WTC11 (cell line): ENCODE measurements around the gene JCAD. TPM values are rescaled to one million over a fixed set of nuclear protein-coding genes. Genes with fewer than 3 reads are reported as not detected.

Experiments
- ATAC-seq: fragments of 200-7000 bp; cut with Tn5 transposase; 2 replicates; pipeline ENCODE4 v1.10.0; 2021; ENCODE audit warnings: mild to moderate bottlenecking, moderate library complexity
- CTCF ChIA-PET: fragments of 300-600 bp; sonication (Branson Sonifier 250); formaldehyde crosslinking; loops from one replicate; lab custom pipeline; 2021; ENCODE audit warnings: antibody characterized with exemption; lab: Charles Lee
- POLR2A ChIA-PET: fragments of 350-600 bp; sonication (Branson Sonifier 250); formaldehyde crosslinking; loops from one replicate; lab custom pipeline; 2021; ENCODE audit warnings: antibody characterized with exemption; lab: Charles Lee
- DNase-seq: peaks from one replicate; pipeline ENCODE4 v3.0.0; 2021; ENCODE audit warnings: low spot score
- H3K27ac Mint-ChIP-seq: 2 replicates; pipeline ENCODE4 v1.8.0; 2021; ENCODE audit warnings: mixed read lengths
- H3K27me3 Mint-ChIP-seq: 2 replicates; pipeline ENCODE4 v1.8.0; 2021; ENCODE audit warnings: low read depth, mild to moderate bottlenecking, moderate library complexity, mixed read lengths
- H3K36me3 Mint-ChIP-seq: 2 replicates; pipeline ENCODE4 v1.8.0; 2021; ENCODE audit warnings: mixed read lengths
- H3K4me1 Mint-ChIP-seq: 2 replicates; pipeline ENCODE4 v1.8.0; 2022; ENCODE audit warnings: mixed read lengths
- H3K4me3 Mint-ChIP-seq: 2 replicates; pipeline ENCODE4 v1.8.0; 2021; ENCODE audit warnings: mild to moderate bottlenecking, moderate library complexity, mixed read lengths
- H3K9me3 Mint-ChIP-seq: 2 replicates; pipeline ENCODE4 v1.8.0; 2021; ENCODE audit warnings: mixed read lengths
- AR ChIP-seq: fragments of 250-450 bp; sonication (Bioruptor Pico); IDR thresholded peaks from 2 replicates; pipeline ENCODE4 v1.9.0; 2021; ENCODE audit warnings: mild to moderate bottlenecking
- ATF1 ChIP-seq: sonication (generic); formaldehyde crosslinking; IDR thresholded peaks from 2 replicates; pipeline ENCODE4 v1.8.1; 2023; ENCODE audit warnings: mild to moderate bottlenecking, moderate library complexity, missing genetic modification reagents
- ATF3 ChIP-seq: sonication (generic); formaldehyde crosslinking; conservative IDR thresholded peaks from 2 replicates; pipeline ENCODE4 v1.8.1; 2022; ENCODE audit warnings: mild to moderate bottlenecking, missing genetic modification reagents
- ATF6 ChIP-seq: sonication (generic); formaldehyde crosslinking; IDR thresholded peaks from 2 replicates; pipeline ENCODE4 v1.8.1; 2023; ENCODE audit warnings: mild to moderate bottlenecking, missing genetic modification reagents
- E2F5 ChIP-seq: sonication (generic); formaldehyde crosslinking; IDR thresholded peaks from 2 replicates; pipeline ENCODE4 v1.8.1; 2022; ENCODE audit warnings: mild to moderate bottlenecking, moderate library complexity, missing genetic modification reagents
- ELF4 ChIP-seq: sonication (generic); formaldehyde crosslinking; IDR thresholded peaks from 2 replicates; pipeline ENCODE4 v1.8.1; 2022; ENCODE audit warnings: low read depth, mild to moderate bottlenecking, moderate library complexity, missing genetic modification reagents
- ERG ChIP-seq: fragments of 250-450 bp; sonication (Bioruptor Pico); IDR thresholded peaks from 2 replicates; pipeline ENCODE4 v1.8.0; 2021; ENCODE audit warnings: mild to moderate bottlenecking
- ETV6 ChIP-seq: sonication (generic); formaldehyde crosslinking; IDR thresholded peaks from 2 replicates; pipeline ENCODE4 v1.8.1; 2022; ENCODE audit warnings: mild to moderate bottlenecking, missing genetic modification reagents
- IRF1 ChIP-seq: sonication (generic); formaldehyde crosslinking; IDR thresholded peaks from 2 replicates; pipeline ENCODE4 v1.8.0; 2023; ENCODE audit warnings: missing genetic modification reagents
- IRF2 ChIP-seq: sonication (generic); formaldehyde crosslinking; IDR thresholded peaks from 2 replicates; pipeline ENCODE4 v1.8.0; 2022; ENCODE audit warnings: low read depth, missing genetic modification reagents, borderline replicate concordance
- JAZF1 ChIP-seq: fragments of 250-450 bp; sonication (Bioruptor Pico); IDR thresholded peaks from 2 replicates; pipeline ENCODE4 v1.9.0; 2021; ENCODE audit warnings: moderate library complexity, mild to moderate bottlenecking, inconsistent platforms
- KAT7 ChIP-seq: sonication (generic); formaldehyde crosslinking; IDR thresholded peaks from 2 replicates; pipeline ENCODE4 v1.8.1; 2023; ENCODE audit warnings: missing genetic modification reagents, mild to moderate bottlenecking, borderline replicate concordance
- MAX ChIP-seq: sonication (generic); formaldehyde crosslinking; IDR thresholded peaks from 2 replicates; pipeline ENCODE4 v1.8.0; 2022; ENCODE audit warnings: mild to moderate bottlenecking, missing genetic modification reagents
- NR2C2 ChIP-seq: sonication (generic); formaldehyde crosslinking; IDR thresholded peaks from 2 replicates; pipeline ENCODE4 v1.8.0; 2022; ENCODE audit warnings: mild to moderate bottlenecking, missing genetic modification reagents
- NR3C1 ChIP-seq: sonication (generic); formaldehyde crosslinking; conservative IDR thresholded peaks from 2 replicates; pipeline ENCODE4 v1.8.1; 2023; ENCODE audit warnings: low read depth, mild to moderate bottlenecking, missing genetic modification reagents
- PRRX2 ChIP-seq: fragments of 250-450 bp; sonication (Bioruptor Pico); IDR thresholded peaks from 2 replicates; pipeline ENCODE4 v1.8.0; 2021; ENCODE audit warnings: mild to moderate bottlenecking
- RELA ChIP-seq: sonication (generic); formaldehyde crosslinking; IDR thresholded peaks from 2 replicates; pipeline ENCODE4 v1.8.1; 2022; ENCODE audit warnings: missing genetic modification reagents, mild to moderate bottlenecking, borderline replicate concordance
- SMAD4 ChIP-seq: sonication (generic); formaldehyde crosslinking; IDR thresholded peaks from 2 replicates; pipeline ENCODE4 v1.8.0; 2022; ENCODE audit warnings: mild to moderate bottlenecking, missing genetic modification reagents
- TP53 ChIP-seq: sonication (generic); formaldehyde crosslinking; IDR thresholded peaks from 2 replicates; pipeline ENCODE4 v1.8.1; 2023; ENCODE audit warnings: mild to moderate bottlenecking, missing genetic modification reagents
- USF1 ChIP-seq: sonication (generic); formaldehyde crosslinking; IDR thresholded peaks from 2 replicates; pipeline ENCODE4 v1.8.0; 2022; ENCODE audit warnings: mild to moderate bottlenecking, missing genetic modification reagents
- ZNF138 ChIP-seq: sonication (generic); formaldehyde crosslinking; conservative IDR thresholded peaks from 2 replicates; pipeline ENCODE4 v1.8.1; 2022; ENCODE audit warnings: mild to moderate bottlenecking, moderate library complexity, missing genetic modification reagents
- ZNF263 ChIP-seq: sonication (generic); formaldehyde crosslinking; IDR thresholded peaks from 2 replicates; pipeline ENCODE4 v1.8.1; 2022; ENCODE audit warnings: low read depth, mild to moderate bottlenecking, moderate library complexity, missing genetic modification reagents
- ZNF512 ChIP-seq: sonication (generic); formaldehyde crosslinking; IDR thresholded peaks from 2 replicates; pipeline ENCODE4 v1.8.1; 2022; ENCODE audit warnings: missing genetic modification reagents, borderline replicate concordance
- ZNF671 ChIP-seq: fragments of 250-450 bp; sonication (Bioruptor Pico); IDR thresholded peaks from 2 replicates; pipeline ENCODE4 v1.8.0; 2021; ENCODE audit warnings: mild to moderate bottlenecking
- total RNA-seq: library from RNA; stranded (reverse); gene quantifications from 3 replicates; pipeline ENCODE4 v1.2.3, GENCODE V29; 2021

Gene JCAD
- total RNA-seq, 1 experiment from 2014 or later = 1.8 TPM

- H3K36me3 Mint-ChIP-seq = peaks cover 18% of the 10 kb centered on the region
- no peak for TF ChIP-seq ZNF138 (CRISPR knock-in tag)
- TF ChIP-seq NR2C2 (CRISPR knock-in tag) = no peak
- TF ChIP-seq PRRX2 (CRISPR knock-in tag) = no peak
- no peak for TF ChIP-seq ETV6
- no peak for TF ChIP-seq IRF2 (CRISPR knock-in tag)
- TF ChIP-seq TP53 = no peak
- no peak for TF ChIP-seq ATF3 (CRISPR knock-in tag)
- TF ChIP-seq MAX (CRISPR knock-in tag) = no peak
- no peak for TF ChIP-seq RELA (CRISPR knock-in tag)
- TF ChIP-seq USF1 (CRISPR knock-in tag) = no peak
- TF ChIP-seq E2F5 (CRISPR knock-in tag) = no peak
- no peak for TF ChIP-seq ZNF263 (CRISPR knock-in tag)
- no peak for TF ChIP-seq JAZF1 (CRISPR knock-in tag)
- TF ChIP-seq AR (CRISPR knock-in tag) = no peak
- no peak for TF ChIP-seq IRF1 (CRISPR knock-in tag)
- peaks cover 7% of the 10 kb centered on the region; the same call in 1 of the 2 replicates for H3K4me1 Mint-ChIP-seq
- CTCF ChIA-PET = no interaction called here
- H3K4me3 Mint-ChIP-seq = no peak overlapping the region
- H3K27ac Mint-ChIP-seq = no peak overlapping the region
- ATAC-seq = no peak
- peaks cover 19% of the 10 kb centered on the region for H3K9me3 Mint-ChIP-seq
- POLR2A ChIA-PET = no interaction called here
- H3K27me3 Mint-ChIP-seq = peaks cover 3% of the 10 kb centered on the region; the same call in 1 of the 2 replicates
- DNase-seq = no peak
These were observed 88.8 kb downstream of the JCAD start for GRCh38 chr10:29970576-29970975.

- H3K36me3 Mint-ChIP-seq = peaks cover 14% of the 10 kb centered on the region
- H3K4me1 Mint-ChIP-seq = peaks cover 7% of the 10 kb centered on the region; the same call in 1 of the 2 replicates
- no peak for TF ChIP-seq SMAD4
- no peak for TF ChIP-seq NR3C1
- TF ChIP-seq ATF6 = no peak
- no peak for TF ChIP-seq MAX (CRISPR knock-in tag)
- no peak for TF ChIP-seq ATF1 (CRISPR knock-in tag)
- TF ChIP-seq ZNF512 (CRISPR knock-in tag) = no peak
- TF ChIP-seq ERG (CRISPR knock-in tag) = no peak
- TF ChIP-seq ELF4 (CRISPR knock-in tag) = no peak
- no peak for TF ChIP-seq KAT7 (CRISPR knock-in tag)
- TF ChIP-seq ZNF671 = no peak
- H3K27me3 Mint-ChIP-seq = peaks cover 3% of the 10 kb centered on the region; the same call in 1 of the 2 replicates
- ChIA-PET CTCF (no interaction called here), POLR2A (no interaction called here)
- no peak overlapping the region for H3K4me3 Mint-ChIP-seq
- peaks cover 14% of the 10 kb centered on the region for H3K9me3 Mint-ChIP-seq
- DNase-seq (no peak), ATAC-seq (no peak)
- H3K27ac Mint-ChIP-seq = no peak overlapping the region
These were observed 89.4 kb downstream of the JCAD start for GRCh38 chr10:29970012-29970396.
